ENCODE results near the gene MIR17HG.
A peak's percentile ranks its signal among the peaks of the same experiment; 100 is the strongest.

Gene MIR17HG

GRCh38 chr13:91383836-91384235 lies 36.3 kb downstream of the MIR17HG start:
- no peak overlapping the region for H3K4me3 ChIP-seq (ENCODE audit: low read depth, low read length)
- DNase-seq (ENCODE audit: low read depth): no peak
- no peak for TF ChIP-seq CTCF (conservative IDR thresholded peaks at IDR 0.05; ENCODE audit: low read depth, low read length)

- no peak overlapping the region for H3K4me3 ChIP-seq (ENCODE audit: low read depth, low read length)
- DNase-seq (ENCODE audit: low read depth): no peak
- no peak for TF ChIP-seq CTCF (conservative IDR thresholded peaks at IDR 0.05; ENCODE audit: low read depth, low read length)
These were observed 37.4 kb downstream of the MIR17HG start for GRCh38 chr13:91384896-91385295.

- no peak for TF ChIP-seq CTCF (conservative IDR thresholded peaks at IDR 0.05; ENCODE audit: low read depth, low read length)
- no peak for DNase-seq (ENCODE audit: low read depth)
These were observed 41.7 kb downstream of the MIR17HG start for GRCh38 chr13:91389186-91389585.

GRCh38 chr13:91397595-91397994 lies 50.1 kb downstream of the MIR17HG start:
- no peak for TF ChIP-seq CTCF (conservative IDR thresholded peaks at IDR 0.05; ENCODE audit: low read depth, low read length)
- no peak for DNase-seq (ENCODE audit: low read depth)
- H3K4me3 ChIP-seq (ENCODE audit: low read depth, low read length): no peak overlapping the region

More at GRCh38 chr13:91389186-91389585, 41.7 kb downstream of the MIR17HG start:
- no peak overlapping the region for H3K4me3 ChIP-seq (ENCODE audit: low read depth, low read length)

GRCh38 chr13:91398413-91399188 lies 51.1 kb downstream of the MIR17HG start, which contains the start of gene GPC5:
GPC5 (plus strand) TSS chr13:91398621.
- peak; percentile 43 for DNase-seq (ENCODE audit: low read depth)
- no peak for TF ChIP-seq CTCF (conservative IDR thresholded peaks at IDR 0.05; ENCODE audit: low read depth, low read length)
- peak within 1 kb of the TSS; percentile 51 for H3K4me3 ChIP-seq (ENCODE audit: low read depth, low read length)

- DNase-seq (ENCODE audit: low read depth): no peak
- no peak for TF ChIP-seq CTCF (conservative IDR thresholded peaks at IDR 0.05; ENCODE audit: low read depth, low read length)
- no peak overlapping the region for H3K4me3 ChIP-seq (ENCODE audit: low read depth, low read length)
These were observed 51.9 kb downstream of the MIR17HG start for GRCh38 chr13:91399189-91400062.

All from choroid plexus epithelial cell (primary cell).